Measurements from ENCODE around the gene FAM83E.
"Not testable (repeated sequence)": the region's sequence is repeated elsewhere in the genome, so short reads cannot be mapped to it uniquely, and the experiment has no call there.

Gene FAM83E

GRCh38 chr19:48639483-48640375, 24.9 kb upstream of the FAM83E start:
- no peak for DNase-seq

- DNase-seq = no peak
Measured at GRCh38 chr19:48638831-48639381, 24.0 kb upstream of the FAM83E start.

GRCh38 chr19:48637948-48638830, 23.3 kb upstream of the FAM83E start:
- peak; percentile 82 for DNase-seq

GRCh38 chr19:48637449-48637947, 22.6 kb upstream of the FAM83E start:
- DNase-seq = peak; percentile 98

- peak; percentile 55 for DNase-seq
Measured at GRCh38 chr19:48636859-48637448, 22.1 kb upstream of the FAM83E start, which contains the start of gene DBP. TSS of gene DBP (minus strand) at chr19:48637379. CDS start at chr19:48636994, 385 bp downstream.

GRCh38 chr19:48635966-48636858, 21.3 kb upstream of the FAM83E start:
- peak; percentile 50 for DNase-seq

- peak; percentile 65 for DNase-seq
Measured at GRCh38 chr19:48635263-48635965, 20.5 kb upstream of the FAM83E start.

GRCh38 chr19:48634424-48635262, 19.8 kb upstream of the FAM83E start:
- DNase-seq = peak; percentile 92

GRCh38 chr19:48634036-48634342, 19.1 kb upstream of the FAM83E start:
- no peak for DNase-seq

GRCh38 chr19:48633148-48634035, 18.5 kb upstream of the FAM83E start:
- DNase-seq = no peak

- no peak for DNase-seq
Measured at GRCh38 chr19:48632692-48633147, 17.8 kb upstream of the FAM83E start.

- not testable (repeated sequence) for DNase-seq
Measured at GRCh38 chr19:48632286-48632685, 17.4 kb upstream of the FAM83E start.

GRCh38 chr19:48631225-48631624, 16.3 kb upstream of the FAM83E start:
- DNase-seq = no peak

- no peak for DNase-seq
Measured at GRCh38 chr19:48630296-48631063, 15.6 kb upstream of the FAM83E start.

GRCh38 chr19:48629599-48630295, 14.9 kb upstream of the FAM83E start:
- no peak for DNase-seq

GRCh38 chr19:48629297-48629598, 14.4 kb upstream of the FAM83E start:
- DNase-seq = no peak

GRCh38 chr19:48628486-48629296, 13.8 kb upstream of the FAM83E start:
- no peak for DNase-seq

All from NCI-H345 (cell line).